C4-2B (cell line): ENCODE results near the gene RAB7B.

Source experiments
- CTCF ChIP-seq: fragments of 450-650 bp; conservative IDR thresholded peaks from 2 replicates; pipeline ENCODE4 v1.5.1; 2017; ENCODE audit warnings: mild to moderate bottlenecking
- ZFX ChIP-seq: fragments of 450-650 bp; IDR thresholded peaks from 2 replicates; pipeline ENCODE4 v1.6.1; 2017

DNA sequence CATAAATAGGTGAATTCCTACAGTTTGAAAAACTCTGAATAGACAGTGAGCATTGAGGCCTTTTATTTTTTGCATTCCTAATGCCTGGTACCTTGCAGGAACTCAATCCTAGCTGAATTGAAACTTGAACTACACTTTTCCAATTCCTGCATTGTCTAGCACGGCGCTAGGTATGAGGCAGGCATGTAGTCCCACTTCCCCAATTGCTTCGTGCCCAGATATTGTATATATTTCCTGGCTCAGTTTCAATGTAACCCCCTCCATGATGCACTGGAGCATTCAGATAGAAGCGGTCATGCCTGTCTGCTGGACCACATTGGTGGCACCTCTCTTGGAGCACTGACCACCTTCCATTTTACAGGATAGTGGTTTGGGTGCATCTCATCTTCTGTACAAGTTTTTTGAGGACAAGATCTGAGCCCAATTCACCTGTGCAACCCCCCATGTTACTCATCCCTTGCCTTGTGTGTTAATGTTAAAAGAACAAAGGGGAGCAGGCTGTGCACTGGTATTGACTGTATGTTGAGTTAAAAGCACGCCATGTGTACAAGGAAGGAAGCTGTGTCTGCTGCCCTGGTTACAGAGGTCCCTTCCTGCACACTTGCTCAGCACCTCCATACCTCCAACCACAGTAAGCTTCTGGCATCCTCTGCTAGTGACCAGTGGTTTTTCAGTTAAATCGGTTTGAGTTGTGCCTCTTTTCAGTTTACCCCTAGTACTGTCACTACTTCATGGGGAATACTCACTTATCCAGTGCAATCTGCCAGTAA lies 10.0 kb upstream of the RAB7B start:
- no peak for TF ChIP-seq CTCF
- TF ChIP-seq ZFX = no peak
